ENCODE data around the gene JAZF1. TPM values are rescaled to one million over a fixed set of nuclear protein-coding genes. Genes with fewer than 3 reads are reported as not detected.

JAZF1 gene
- total RNA-seq, 1 experiment from 2014 or later, result 9.1 TPM

GRCh38 chr7:27795977-27796376 is 384.6 kb downstream of the JAZF1 start:
- no peak overlapping the region for H2AFZ ChIP-seq (ENCODE audit: low read length)
- no peak overlapping the region for H4K5ac ChIP-seq (ENCODE audit: insufficient read length, low read depth, low read length)
- H2BK12ac ChIP-seq (ENCODE audit: insufficient read length, low read depth, low read length), result no peak overlapping the region
- no peak overlapping the region for H3K27ac ChIP-seq (ENCODE audit: insufficient read length, low read depth, low read length)
- no peak overlapping the region for H2BK15ac ChIP-seq (ENCODE audit: low read depth, low read length)
- no peak overlapping the region for H3K14ac ChIP-seq (ENCODE audit: insufficient read depth, low read length)
- H3T11ph ChIP-seq (ENCODE audit: low read length), result no peak overlapping the region
- no peaks in the 10 kb centered on the region for H3K79me1 ChIP-seq (ENCODE audit: insufficient read depth, low read depth, low read length, poor library complexity, severe bottlenecking)
- Mint-ChIP-seq H3K27ac (no peak overlapping the region; a peak in 1 of 7 replicates), H3K36me3 (ENCODE audit: insufficient read depth in 1 of 3, low read depth in 3 of 3) (peaks cover 4 to 46% (median 37%) of the 10 kb centered on the region in 3 experiments; a peak in 5 of 7 replicates), H3K4me3 (no peak overlapping the region), H3K9me3 (no peaks in the 10 kb centered on the region), H3K27me3 (ENCODE audit: low read depth) (no peaks in the 10 kb centered on the region), H3K4me1 (peaks cover 6 to 15% of the 10 kb centered on the region in 2 experiments)
- H3K4me1 ChIP-seq (ENCODE audit: insufficient read depth, low read length), result no peaks in the 10 kb centered on the region
- H3K18ac ChIP-seq (ENCODE audit: insufficient read length, low read depth, low read length), result no peak overlapping the region
- H2AK5ac ChIP-seq (ENCODE audit: insufficient read length, low read length), result no peak overlapping the region
- no peaks in the 10 kb centered on the region for H3K27me3 ChIP-seq (ENCODE audit: insufficient read depth, low read length)
- no CpG with 5 or more reads among the region's 1 CpG for WGBS (ENCODE audit: extremely low coverage, insufficient read length, low lambda C conversion rate)
- no peak overlapping the region for H3K4me2 ChIP-seq (ENCODE audit: insufficient read depth, insufficient read length, low read length)
- H2BK120ac ChIP-seq (ENCODE audit: low read depth, low read length, poor library complexity, severe bottlenecking), result no peak overlapping the region
- no peaks in the 10 kb centered on the region for H4K20me1 ChIP-seq (ENCODE audit: control insufficient read depth, insufficient read depth, insufficient read length)
- DNase-seq, result no peak
- H3K23me2 ChIP-seq (ENCODE audit: insufficient read length, low read depth, low read length, poor library complexity, severe bottlenecking), result no peaks in the 10 kb centered on the region
- no peak overlapping the region for H3K56ac ChIP-seq (ENCODE audit: insufficient read length, low read depth, low read length)
- no peak overlapping the region for H3K23ac ChIP-seq (ENCODE audit: insufficient read length, low read depth, low read length)
- no peak overlapping the region for H3K9ac ChIP-seq (ENCODE audit: extremely low read depth, insufficient read length, low read length)
- no peak overlapping the region for H2BK20ac ChIP-seq (ENCODE audit: low read depth, low read length, poor library complexity, severe bottlenecking)
- no peaks in the 10 kb centered on the region for H3K79me2 ChIP-seq (ENCODE audit: insufficient read depth, low read length)
- no peak overlapping the region for H4K8ac ChIP-seq (replicated peaks; ENCODE audit: insufficient read length, low read depth, low read length)
- H3K9me3 ChIP-seq (ENCODE audit: control insufficient read depth, low read depth, low read length), result no peaks in the 10 kb centered on the region
- H2BK5ac ChIP-seq (ENCODE audit: insufficient read length, low read length), result no peak overlapping the region
- H3K4ac ChIP-seq (ENCODE audit: low read depth, low read length), result no peak overlapping the region
- TF ChIP-seq CTCF (conservative IDR thresholded peaks at IDR 0.05), result no peak
- H4K91ac ChIP-seq (ENCODE audit: insufficient read length, low read depth, low read length), result no peak overlapping the region
